NCI-H1436 (cell line): ENCODE results near the gene TMEM239.
"Not testable (repeated sequence)": the region's sequence is repeated elsewhere in the genome, so short reads cannot be mapped to it uniquely, and the experiment has no call there.

Experiments used
- DNase-seq: peaks from one replicate; lab custom pipeline; 2025; lab: John Stamatoyannopoulos, UW

Gene TMEM239

DNA sequence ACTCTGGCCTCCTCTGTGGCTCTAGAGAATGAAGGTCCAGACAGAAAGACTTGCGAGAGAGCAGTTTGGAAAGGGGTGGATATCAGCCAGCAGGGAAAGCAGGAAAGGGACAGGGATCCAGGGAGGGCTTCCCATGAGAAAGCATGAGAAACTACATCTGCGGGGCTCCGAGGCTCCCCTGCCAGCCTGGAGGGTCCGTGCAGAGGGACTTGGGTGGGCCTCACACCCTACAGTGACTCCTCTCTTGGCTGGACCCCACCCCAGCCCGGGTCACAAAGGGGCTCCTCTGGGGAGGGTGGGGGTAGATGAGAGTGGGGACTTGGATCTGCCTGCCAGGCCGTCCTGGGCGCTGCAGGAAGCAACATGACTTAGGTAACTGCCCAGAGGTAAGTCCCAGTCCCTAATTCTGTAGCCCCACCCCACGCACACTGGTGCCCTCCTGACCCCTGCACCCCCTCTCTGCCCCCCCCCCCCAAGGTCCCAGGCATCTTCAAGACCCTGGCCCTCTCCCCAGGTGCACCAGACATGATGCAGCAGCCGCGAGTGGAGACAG lies at the start of gene TMEM239:
TSS of gene TMEM239 (plus strand) at position 335 of the 553 bp plus-strand sequence. CDS start at position 526, 191 bp downstream.
- DNase-seq = no peak

GRCh38 chr20:2767768-2768631 lies 48.2 kb upstream of the TMEM239 start:
- DNase-seq = no peak

DNA sequence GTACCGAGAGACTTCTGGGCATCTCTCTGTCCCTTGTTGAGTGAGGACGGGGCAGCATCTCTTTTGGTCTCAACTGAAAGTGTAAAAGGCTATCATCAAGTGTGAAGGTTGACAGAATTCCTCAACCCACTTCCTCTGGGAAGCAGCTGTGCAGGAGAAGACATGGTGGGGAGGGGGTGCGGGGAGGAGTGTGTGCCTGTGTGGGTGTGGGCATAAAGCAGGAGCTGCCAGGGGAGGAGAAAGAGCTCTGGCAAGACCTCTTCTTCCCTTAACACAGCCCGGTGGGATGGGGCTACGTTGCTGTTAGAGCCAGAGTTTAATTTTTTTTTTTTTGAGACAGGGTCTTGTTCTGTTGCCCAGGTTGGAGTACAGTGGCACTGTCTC lies 47.5 kb upstream of the TMEM239 start:
- DNase-seq = no peak

GRCh38 chr20:2770091-2770490 lies 46.1 kb upstream of the TMEM239 start:
- not testable (repeated sequence) for DNase-seq

GRCh38 chr20:2771631-2772080 lies 44.5 kb upstream of the TMEM239 start:
- no peak for DNase-seq

GRCh38 chr20:2773812-2774211 lies 42.4 kb upstream of the TMEM239 start:
- no peak for DNase-seq

DNA sequence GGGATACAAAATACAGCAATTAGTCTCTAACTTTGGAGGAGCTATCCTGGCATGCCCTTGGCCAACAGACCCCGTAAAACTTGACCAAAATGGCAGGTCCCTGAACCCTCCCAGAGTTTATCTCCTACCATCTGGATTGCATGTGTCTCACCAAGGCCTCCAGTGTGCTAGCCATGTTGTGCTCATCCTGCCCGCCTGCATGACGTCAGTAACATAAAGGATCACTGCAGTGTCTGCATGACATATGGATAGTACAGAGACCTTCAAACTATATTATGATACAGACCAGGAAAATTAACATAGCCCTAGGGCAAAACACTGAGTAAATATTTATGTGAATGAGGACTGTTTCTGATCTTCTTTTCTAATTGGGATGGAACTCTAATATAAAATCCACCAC lies 41.0 kb upstream of the TMEM239 start:
- DNase-seq = no peak

- no peak for DNase-seq
Measured at GRCh38 chr20:2778602-2779321, 37.4 kb upstream of the TMEM239 start.

DNA sequence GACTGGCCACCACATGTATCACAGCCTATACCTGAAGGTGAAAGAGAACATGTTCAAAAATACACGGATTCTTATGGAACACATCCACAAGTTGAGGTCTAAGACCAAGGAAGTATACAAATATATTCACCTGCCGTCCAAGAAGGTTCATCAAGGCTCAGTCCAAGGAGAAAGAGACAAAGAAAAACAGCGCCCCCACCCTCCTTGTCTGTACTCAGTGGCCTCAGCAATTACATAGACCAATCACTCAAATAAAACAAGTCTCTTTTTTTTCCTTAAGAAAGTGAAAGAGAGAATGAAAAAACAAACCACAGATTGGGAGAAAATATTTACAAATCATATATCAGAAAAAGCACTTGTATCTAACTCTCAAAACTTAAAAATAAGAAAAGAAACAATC lies 35.2 kb upstream of the TMEM239 start:
- DNase-seq = no peak

- DNase-seq = no peak
Measured at GRCh38 chr20:2783908-2784566, 32.1 kb upstream of the TMEM239 start.

DNA sequence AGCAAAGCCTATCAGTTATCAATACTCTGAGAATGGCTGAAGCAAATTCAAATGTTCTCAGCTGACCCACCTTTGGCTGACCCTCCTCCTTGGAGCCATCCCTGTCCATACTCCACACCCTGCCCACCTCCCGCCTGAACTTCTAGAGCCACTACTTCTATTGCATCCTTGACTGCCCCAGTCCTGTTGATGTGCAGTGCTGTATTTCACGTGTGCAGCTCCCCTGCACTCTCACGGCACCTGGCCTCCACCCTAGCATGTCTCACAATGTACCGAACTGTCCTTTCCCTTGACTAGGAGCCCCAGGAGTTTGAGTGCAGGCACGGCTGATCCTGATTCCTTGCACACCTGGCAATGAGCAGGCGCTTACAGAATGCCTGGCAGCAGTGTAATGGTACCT lies 22.7 kb upstream of the TMEM239 start:
- no peak for DNase-seq

- DNase-seq = no peak
Measured at GRCh38 chr20:2794202-2794748, 21.9 kb upstream of the TMEM239 start.

DNA sequence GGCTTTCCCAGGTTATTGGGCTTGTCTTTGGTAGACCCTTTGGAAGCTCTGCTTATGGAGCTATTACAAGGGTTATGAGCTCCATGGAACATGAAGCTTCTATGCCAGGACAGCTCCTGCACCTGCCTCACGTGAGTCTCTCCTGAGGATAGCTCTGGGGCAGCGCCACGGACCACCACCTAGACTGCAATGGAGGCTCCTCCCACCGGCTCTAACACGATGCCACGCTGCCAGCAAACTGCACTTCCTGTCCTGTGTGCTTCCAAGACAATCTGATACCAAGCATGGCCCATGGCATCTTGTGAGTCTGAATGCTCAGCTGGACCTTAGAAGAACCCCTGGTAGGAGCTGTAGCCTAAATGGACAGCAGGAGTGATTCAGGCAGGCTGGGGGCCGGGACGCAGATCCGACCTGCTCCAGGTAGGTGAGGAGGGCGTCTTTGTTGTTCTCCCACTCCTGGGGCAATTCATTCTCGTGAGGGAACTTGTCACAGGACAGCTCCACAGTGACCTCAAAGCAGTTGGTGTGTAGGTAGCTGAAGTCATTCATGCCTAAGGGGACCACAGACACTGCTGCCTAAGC lies 21.2 kb upstream of the TMEM239 start:
- DNase-seq = no peak

DNA sequence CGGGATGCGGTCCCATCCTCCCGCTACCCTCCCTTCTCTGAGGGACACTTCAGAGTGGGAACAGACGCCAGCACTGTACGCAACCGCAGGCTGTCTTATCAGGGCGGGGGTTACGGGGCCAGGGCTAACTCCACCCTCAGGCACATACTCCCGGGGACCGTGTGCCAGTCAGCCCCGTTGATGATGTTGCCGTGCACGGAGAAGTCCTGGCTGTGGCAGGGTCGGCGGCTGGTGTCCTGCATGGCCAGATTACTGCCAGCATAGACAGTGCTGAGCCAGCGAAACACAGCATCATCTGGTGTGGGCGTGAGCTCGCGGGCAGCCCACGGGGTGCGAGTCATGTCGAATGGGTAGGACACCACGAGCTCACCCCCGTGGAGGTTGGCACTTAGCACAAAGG lies 20.7 kb upstream of the TMEM239 start:
- DNase-seq = no peak

DNA sequence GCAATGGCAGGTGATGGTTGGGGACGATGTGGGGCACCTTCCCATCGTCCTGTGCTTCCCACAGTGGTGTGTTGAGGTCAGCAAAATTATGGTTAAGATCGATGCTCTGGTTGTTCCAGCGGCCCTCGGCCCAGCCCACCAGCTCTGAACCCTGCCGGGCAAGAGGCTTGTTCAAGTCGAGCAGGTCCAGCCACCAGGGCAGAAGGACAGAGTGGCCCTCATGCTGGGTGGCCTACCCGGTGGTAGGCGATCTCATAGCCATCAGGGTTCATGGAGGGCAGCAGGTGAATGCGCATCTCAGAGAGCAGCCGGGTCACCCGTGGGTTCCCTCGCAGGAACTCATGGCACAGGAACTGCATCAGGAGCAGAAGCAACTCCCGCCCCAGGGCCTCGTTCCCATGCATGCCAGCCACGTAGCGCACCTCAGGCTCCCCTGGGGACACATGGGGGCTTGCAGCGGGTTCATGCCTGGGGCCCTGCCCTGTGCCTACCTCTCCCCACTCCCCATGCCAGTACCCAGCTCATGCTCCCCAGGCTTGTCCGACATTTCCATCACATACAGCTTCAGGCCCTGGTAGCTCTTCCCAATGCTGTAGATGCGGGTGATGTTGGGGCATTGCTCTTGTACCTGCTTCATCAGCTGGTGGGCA lies 20.0 kb upstream of the TMEM239 start:
- no peak for DNase-seq

GRCh38 chr20:2797136-2797983 lies 18.8 kb upstream of the TMEM239 start:
- DNase-seq = no peak

DNA sequence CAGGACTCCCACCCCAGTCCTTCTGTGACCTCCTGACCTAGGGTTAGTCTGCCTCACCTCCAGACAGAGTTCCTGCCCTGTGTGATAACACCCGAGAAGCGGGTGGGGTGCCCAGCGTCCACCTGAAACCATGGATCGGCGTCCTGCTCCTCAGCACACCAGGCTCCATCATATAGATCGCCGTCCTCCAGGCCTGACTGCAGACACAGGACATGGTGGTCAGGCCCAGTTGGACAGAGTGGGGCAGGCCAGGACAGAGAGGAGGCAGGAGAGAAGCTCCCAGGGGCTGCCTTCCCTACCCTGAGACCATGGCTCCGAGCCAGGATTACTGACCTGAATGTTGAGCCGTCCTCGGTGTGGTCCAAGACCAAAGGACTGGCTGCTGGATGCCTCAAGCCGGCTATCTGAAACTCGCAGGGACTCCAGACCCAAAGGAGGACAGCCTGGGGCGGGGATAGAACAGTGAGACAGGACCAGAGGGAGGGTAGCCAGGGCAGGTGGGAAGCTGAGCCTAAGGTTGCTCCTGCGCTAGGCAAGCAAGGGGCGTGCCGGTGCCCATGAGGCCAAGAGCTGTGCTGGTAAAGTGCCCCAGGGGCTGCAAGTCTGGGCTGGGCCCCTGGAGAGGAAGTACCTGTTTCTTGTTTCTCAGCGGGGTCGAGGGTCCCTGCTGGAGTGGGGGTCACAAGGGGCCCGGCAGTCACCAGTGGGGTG lies 17.9 kb upstream of the TMEM239 start:
- no peak for DNase-seq

GRCh38 chr20:2798814-2799213 lies 17.4 kb upstream of the TMEM239 start:
- DNase-seq = no peak

DNA sequence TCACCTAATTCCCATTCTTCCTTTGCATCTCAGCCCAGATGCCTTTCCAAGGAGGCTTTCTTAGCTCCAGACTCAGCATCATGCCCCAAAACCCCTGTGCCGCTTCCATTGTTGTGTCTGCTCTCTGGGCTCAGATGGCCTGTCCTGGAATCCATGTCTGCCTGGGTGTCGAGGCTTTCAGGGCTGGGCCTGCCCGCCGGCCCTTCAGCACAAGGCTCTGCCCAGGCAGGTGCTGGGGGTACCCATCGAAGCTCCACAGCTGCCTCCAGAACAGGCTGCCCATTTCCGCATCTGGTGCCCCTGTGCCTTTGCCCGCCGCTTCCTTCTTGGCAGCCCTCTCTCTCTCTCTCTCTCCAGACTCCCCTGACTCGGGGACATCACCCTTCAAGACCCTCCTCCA lies 16.9 kb upstream of the TMEM239 start:
- DNase-seq = no peak
